HUDEP-2 (cell line): Measurements from ENCODE around the gene SH3BP4.

Source experiments
- DNase-seq, 76 experiments: peaks; one replicate each; lab custom pipeline; 2025; ENCODE audit not compliant: unreplicated experiment in 76 of 76; lab: John Stamatoyannopoulos, UW

The SH3BP4 gene

GRCh38 chr2:234964631-234965461 lies 13.0 kb downstream of the SH3BP4 start:
- no peak for DNase-seq

GRCh38 chr2:234966340-234966739 lies 14.5 kb downstream of the SH3BP4 start:
- DNase-seq = no peak

GRCh38 chr2:234967201-234967869 lies 15.5 kb downstream of the SH3BP4 start:
- no peak for DNase-seq

- DNase-seq = no peak
Observed at GRCh38 chr2:234967870-234968208, 16.0 kb downstream of the SH3BP4 start.

- DNase-seq = no peak
Observed at GRCh38 chr2:234968631-234969305, 17.0 kb downstream of the SH3BP4 start.

- no peak for DNase-seq
Observed at GRCh38 chr2:234969306-234970098, 17.7 kb downstream of the SH3BP4 start.

GRCh38 chr2:234970099-234970440 lies 18.3 kb downstream of the SH3BP4 start:
- no peak for DNase-seq

- no peak for DNase-seq
Observed at GRCh38 chr2:234970477-234970882, 18.7 kb downstream of the SH3BP4 start.

- DNase-seq = no peak
Observed at GRCh38 chr2:234971496-234971895, 19.7 kb downstream of the SH3BP4 start.

- no peak for DNase-seq
Observed at GRCh38 chr2:234973008-234973407, 21.2 kb downstream of the SH3BP4 start.

GRCh38 chr2:234974501-234975385 lies 22.9 kb downstream of the SH3BP4 start:
- no peak for DNase-seq

- no peak for DNase-seq
Observed at GRCh38 chr2:234975611-234976010, 23.8 kb downstream of the SH3BP4 start.

GRCh38 chr2:234976479-234977227 lies 24.8 kb downstream of the SH3BP4 start:
- DNase-seq = no peak

- DNase-seq = no peak
Observed at GRCh38 chr2:234977228-234977679, 25.4 kb downstream of the SH3BP4 start.

GRCh38 chr2:234978466-234979203 lies 26.8 kb downstream of the SH3BP4 start:
- no peak for DNase-seq

GRCh38 chr2:234979204-234980167 lies 27.7 kb downstream of the SH3BP4 start:
- no peak for DNase-seq

GRCh38 chr2:234980451-234981187 lies 28.8 kb downstream of the SH3BP4 start:
- DNase-seq = no peak
